Pulmonary artery endothelial cell (primary cell): ENCODE measurements around the gene ABCC5. TPM values are rescaled to one million over a fixed set of nuclear protein-coding genes. Genes with fewer than 3 reads are reported as not detected.
"Not testable (repeated sequence)": the region's sequence is repeated elsewhere in the genome, so short reads cannot be mapped to it uniquely, and the experiment has no call there.

ENCODE experiments used
- DNase-seq: peaks from one replicate; pipeline ENCODE4 v3.0.0-alpha.2; 2011; ENCODE audit warnings: low read depth, low spot score
- total RNA-seq: library from RNA; depleted of rRNA; stranded (reverse); fragments of >200 nt; gene quantifications from 2 replicates; pipeline ENCODE4 v1.2.3, GENCODE V29; 2014

Gene ABCC5
- total RNA-seq, 1 donor from 2014 or later: 12.0 TPM

- no peak for DNase-seq
Measured at GRCh38 chr3:184016811-184017671, 643 bp downstream of the ABCC5 start.

DNA sequence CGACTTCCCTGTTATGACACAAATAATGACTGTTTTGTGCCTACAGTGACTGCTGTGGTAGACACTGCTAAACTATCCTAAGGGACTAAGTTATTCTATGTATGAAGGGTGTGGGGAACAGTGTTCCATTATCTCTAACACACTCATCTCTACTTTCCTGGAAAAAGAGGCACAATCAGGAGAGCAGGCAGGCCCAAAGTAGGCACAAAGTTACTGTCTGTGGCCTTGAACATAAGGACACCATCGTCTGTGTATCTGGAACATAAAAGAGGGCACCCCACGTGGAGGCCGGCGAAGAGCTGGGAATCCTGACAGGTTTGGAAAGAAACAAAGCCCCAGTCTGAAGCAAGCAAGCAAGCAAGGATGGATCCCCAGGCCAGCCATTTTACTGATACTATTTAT, 1.5 kb downstream of the ABCC5 start:
- DNase-seq: no peak

- no peak for DNase-seq
Measured at GRCh38 chr3:184015381-184016019, 2.2 kb downstream of the ABCC5 start.

DNA sequence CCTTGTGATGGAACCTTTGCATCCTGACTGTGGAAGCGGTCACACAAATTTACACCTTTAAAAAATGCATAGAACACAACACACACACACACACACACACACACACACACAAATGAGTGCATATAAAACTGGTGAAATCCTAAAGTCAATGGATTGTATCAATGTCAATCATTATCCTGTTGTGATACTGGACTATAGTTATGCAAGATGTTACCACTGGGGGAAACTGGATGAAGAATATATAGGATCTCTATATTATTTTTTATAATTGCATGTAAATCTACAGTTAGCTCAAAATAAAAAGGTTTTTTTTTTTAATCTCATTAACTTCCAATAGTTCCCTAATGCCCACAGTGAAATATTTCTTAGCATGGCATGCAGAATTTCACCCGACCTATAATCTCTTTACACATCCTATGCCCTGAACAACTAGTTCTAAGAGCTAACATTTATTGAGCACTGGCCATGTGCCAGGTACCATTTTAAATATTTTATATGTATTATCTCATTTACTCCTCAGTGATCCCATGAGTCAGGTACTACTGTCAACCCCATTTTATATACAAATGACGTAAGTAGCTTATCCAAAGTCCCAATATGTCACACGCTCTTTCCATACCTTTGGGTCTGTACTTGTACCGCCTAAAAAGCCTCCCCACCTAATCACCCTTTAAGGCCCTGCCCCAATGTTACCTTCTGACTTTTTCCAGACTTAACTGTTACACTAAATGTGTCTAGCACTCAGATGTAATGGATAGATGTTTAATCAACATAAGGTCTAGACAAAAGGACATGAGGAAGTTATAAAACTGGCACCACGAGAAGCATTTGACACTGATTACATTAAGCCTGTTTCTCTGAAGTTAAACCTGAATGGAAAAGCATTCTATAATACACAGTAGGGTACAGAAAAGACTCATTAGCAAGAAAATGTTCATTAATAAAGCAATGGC, 5.5 kb downstream of the ABCC5 start:
- DNase-seq: no peak

DNA sequence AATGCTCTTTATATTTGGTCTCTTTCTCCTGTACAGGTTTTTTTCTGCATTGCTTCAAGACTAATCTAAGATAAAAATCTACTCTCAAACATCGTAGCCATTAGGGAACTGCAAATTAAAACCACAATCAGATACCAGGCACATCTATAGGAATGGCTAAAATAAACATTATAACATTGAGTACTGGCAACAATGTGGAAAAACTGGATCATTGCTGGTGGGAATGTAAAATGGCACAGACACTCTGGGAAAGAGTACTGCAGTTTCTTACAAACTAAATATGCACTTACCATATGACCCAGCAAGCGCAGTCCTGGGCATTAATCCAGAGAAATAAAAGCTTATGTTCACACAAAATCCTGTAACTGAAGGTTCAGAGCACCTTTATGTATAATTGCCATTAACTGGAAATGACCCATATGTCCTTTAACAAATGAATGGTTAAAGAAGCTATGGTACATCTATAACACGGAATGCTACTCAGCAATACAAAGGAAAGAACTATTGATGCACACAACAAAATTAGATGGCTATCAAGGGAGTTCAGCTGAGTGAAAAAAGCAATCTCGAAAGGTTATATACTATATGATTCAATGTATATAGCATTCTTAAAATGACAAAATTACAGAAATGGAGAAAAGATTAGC, 6.3 kb downstream of the ABCC5 start:
- DNase-seq: no peak

DNA sequence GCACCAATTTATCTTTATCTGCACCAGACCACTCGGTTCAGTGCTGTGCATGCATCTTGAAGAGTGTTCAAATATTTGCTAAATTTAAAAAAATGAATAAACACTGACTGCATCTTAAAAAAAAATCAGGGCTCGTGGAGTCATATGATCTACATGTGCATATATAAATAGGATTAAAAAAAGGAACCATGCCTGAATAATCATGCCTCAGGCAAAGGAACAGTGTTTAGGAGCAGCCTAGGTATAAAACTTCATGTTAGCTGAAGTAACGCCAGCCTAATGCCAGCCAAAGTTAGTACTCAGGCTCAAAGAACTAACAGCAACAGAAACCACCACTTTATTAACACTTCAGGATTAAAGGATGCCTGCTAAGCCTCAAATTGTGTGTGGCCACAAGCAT, 9.5 kb downstream of the ABCC5 start:
- DNase-seq: no peak

DNA sequence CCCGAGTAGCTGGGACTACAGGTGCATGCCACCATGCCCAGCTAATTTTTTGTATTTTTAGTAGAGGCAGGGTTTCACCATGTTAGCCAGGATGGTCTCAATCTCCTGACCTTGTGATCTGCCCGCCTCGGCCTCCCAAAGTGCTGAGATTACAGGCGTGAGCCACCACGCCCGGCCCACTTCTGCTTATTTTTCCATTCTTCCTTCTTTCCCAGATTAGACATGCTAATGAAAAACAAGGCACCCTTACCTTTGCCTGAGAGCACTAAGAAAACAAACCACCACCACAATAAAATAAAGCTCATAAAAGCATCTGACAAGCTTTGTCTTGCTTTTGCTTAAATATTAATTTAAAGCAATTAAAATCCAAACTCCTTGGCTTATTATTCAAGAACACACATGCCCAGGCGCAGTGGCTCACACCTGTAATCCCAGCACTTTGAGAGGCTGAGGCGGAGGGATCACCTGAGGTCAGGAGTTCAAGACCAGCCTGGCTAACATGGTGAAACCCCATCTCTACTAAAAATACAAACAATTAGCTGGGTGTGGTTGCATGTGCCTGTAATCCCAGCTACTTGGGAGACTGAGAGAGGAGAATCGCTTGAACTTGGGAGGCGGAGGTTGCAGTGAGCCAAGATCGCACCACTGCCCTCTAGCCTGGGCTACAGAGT, 10.4 kb downstream of the ABCC5 start:
- DNase-seq: not testable (repeated sequence)

DNA sequence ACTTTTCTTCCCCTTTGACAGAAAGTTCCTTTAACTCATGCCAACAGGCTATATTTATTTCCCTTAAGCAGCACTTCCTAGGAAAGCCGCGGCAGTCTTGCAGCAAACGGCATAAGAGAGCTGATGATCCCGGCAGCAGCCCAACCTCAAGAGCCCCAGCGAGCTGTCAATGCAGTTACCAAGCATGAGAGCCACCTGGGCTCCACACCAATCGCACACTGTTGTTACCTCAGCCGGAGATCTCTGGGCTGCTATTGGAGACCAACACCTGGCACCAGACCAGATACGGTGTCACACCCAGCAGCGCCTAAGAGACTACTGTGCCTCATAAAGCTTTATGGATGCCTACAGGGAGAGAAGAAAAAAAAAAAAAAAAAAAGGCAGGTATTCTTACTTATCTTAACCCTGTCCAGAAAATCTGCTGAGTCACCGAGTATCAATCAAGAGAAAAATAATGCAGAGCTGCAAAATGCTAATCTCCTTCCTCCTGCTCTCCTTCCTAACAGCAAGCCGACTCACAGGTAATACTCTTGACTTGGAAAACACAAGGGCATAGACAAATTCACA, 11.7 kb downstream of the ABCC5 start:
- no peak for DNase-seq

DNA sequence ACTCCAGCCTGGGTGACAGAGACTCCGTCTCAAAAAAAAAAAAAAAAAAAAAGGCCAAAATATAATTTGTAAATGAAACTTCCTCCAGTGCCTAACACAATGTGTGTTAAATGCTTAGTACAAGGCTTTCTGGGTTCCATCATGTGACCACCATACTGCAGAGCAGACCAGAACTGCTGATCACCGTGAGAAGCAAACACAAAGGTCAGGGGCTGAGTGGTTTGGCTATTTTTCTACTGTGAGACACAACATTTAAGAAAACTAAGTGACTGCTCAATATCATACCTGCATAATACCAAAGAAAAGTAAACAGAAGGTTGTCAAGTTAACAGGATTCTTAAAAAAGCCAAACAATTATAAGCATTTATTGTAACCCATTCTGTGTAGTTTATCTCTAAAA, 13.2 kb downstream of the ABCC5 start:
- no peak for DNase-seq

DNA sequence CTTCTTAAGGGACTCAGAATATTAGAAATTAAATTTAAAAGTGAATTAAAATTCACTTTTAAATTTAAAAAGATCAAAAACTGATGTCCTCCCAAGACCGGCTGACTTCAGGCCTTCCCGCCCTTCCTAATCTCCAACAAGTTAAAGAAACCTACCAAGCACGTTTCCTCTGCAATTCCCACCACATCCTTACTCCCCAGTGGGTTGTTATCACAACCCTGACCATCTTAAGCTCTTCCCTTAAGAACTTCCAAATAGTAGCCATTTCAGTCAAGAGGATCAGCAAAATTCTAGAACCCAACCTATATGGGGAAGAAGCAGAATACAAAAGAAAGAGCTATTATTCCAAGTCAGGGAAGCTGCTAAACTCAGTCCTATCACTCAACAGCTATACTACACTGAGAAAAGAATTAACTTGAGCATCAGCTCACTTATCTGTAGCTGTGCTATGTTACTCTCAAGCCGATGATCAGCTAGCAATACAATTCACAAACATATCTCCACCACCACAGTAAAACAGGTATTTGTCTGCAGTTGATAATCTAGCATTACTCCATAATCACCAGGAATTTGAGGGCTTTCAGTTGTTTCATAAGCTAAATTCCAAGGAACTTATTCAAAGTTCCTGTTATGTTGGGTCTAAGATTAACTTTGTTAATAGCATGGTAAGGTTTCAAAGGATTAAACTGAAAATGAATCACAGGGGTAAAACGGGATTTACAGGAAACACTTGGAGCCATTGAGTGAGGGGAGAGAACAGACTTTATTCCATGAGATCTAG, 14.3 kb downstream of the ABCC5 start:
- DNase-seq: no peak

DNA sequence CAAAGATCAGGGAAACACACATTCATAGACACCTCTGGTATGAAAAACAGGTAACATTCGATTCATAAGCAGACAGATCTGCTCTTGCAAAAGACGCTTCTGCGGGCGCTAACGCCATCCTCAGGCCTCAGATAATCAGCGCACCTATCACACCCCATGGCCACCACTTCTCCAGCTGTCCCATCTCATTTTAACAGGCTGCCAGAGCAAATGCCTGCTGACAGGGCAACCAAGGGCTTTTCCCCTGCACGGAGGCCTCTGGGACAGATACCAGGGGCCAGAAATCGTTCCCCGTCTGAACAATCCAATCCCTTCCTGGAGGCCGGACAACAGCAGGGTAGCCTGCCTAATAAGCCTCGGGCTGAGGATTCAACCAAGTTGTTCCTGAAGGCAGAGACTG, 15.2 kb downstream of the ABCC5 start:
- DNase-seq: no peak

GRCh38 chr3:184001761-184002160, 15.9 kb downstream of the ABCC5 start:
- no peak for DNase-seq

DNA sequence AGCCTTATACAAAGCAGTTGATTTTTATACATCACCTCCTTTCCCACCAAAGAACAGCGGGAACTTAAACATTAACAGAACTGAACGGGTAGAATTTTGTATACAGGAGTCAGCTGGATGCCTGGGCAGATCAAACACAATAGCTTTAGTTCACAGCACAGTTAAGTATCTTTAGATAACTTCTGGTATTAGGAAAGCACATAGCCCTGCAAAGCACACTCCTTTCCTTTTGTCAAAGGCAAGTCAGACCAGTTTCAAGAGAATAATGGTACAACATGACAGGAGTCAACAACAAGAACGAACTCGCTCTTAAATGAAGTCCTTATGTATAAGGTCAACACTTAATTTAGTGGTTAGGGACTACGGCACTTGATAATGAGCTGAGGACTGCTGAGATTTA, 26.3 kb downstream of the ABCC5 start:
- no peak for DNase-seq

GRCh38 chr3:183988216-183988790, 29.4 kb downstream of the ABCC5 start:
- DNase-seq: no peak

- DNase-seq: no peak
Measured at GRCh38 chr3:183987000-183987600, 30.6 kb downstream of the ABCC5 start.

GRCh38 chr3:183984749-183985729, 32.6 kb downstream of the ABCC5 start:
- no peak for DNase-seq

DNA sequence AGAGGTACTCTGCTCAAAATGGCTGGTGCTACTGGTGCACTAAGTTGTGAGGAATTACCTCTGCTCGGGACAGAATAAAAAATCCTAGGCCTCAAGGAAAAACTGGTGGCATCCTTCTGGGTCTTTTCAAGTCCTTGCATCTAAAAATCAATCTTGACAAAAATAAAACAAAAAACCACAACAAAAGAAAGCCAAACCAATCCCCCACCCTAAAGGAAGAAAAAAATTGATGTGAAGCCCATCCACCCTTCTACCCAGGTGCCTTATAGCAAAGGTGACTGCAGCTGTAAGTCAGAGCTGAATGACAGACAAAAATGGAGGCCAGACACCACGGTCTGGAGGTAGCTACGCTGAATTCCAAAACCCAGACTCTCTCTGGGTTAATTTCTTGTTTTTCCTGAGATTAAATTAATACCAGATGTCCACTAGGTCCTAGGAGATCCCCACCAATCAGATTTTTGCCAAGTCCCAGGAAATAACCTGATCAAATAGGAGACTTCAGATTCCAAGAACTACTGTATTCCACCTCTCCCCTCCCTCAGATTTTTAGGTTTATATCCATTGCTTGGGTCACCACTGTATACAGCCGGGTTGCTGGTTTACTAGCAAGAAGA, 33.5 kb downstream of the ABCC5 start:
- DNase-seq: no peak
